T-cell (primary cell): ENCODE data around the gene ZSWIM7. TPM values are rescaled to one million over a fixed set of nuclear protein-coding genes. Genes with fewer than 3 reads are reported as not detected.

Experiments
- ATAC-seq, 4 experiments: fragments of 200-7000 bp in 3 of 4; fragments of 150-1000 bp in 1 of 4; cut with Tn5 transposase; replicated peaks in 1 of 4; 1 replicate in 3 of 4; 2 replicates in 1 of 4; pipeline ENCODE4 v1.10.0; 2021; ENCODE audit warnings: moderate library complexity in 3 of 4, mild to moderate bottlenecking in 2 of 4, moderate number of reproducible peaks in 1 of 4
- CTCF ChIA-PET, 2 donors: fragments of 300-600 bp; sonication (Branson Sonifier 250); formaldehyde crosslinking; loops; one replicate each; lab custom pipeline; 2022; ENCODE audit warnings: antibody characterized with exemption in 2 of 2; lab: Charles Lee
- POLR2A ChIA-PET, 2 donors: fragments of 300-600 bp; sonication (Branson Sonifier 250); formaldehyde crosslinking; loops; one replicate each; lab custom pipeline; 2022; ENCODE audit warnings: antibody characterized with exemption in 2 of 2; lab: Charles Lee
- DNase-seq, 35 experiments: peaks; one replicate each; pipeline versions ENCODE4 v3.0.0 to v3.0.0-alpha.2; 2013 to 2023
- H3K27ac ChIP-seq: one replicate; pipeline ENCODE4 v1.5.1; 2013; ENCODE audit warnings: low read length
- H3K27me3 ChIP-seq, 2 experiments: replicated peaks in 1 of 2; 1 replicate in 1 of 2; 2 replicates in 1 of 2; pipeline versions ENCODE4 v1.6.1 to v1.7.0; 2013; ENCODE audit warnings: low read length in 1 of 2, mixed read lengths in 1 of 2; ENCODE audit not compliant: control insufficient read depth in 2 of 2, insufficient read depth in 2 of 2; ENCODE audit errors: extremely low read depth in 1 of 2
- H3K36me3 ChIP-seq, 2 donors: 1 replicate in 1 of 2; 2 replicates in 1 of 2; pipeline versions ENCODE4 v1.6.1 to v1.7.0; 2013; ENCODE audit warnings: low read length in 1 of 2; ENCODE audit not compliant: control insufficient read depth in 2 of 2, insufficient read depth in 1 of 2; ENCODE audit errors: extremely low read depth in 1 of 2
- H3K4me1 ChIP-seq, 2 experiments: 1 replicate in 1 of 2; 2 replicates in 1 of 2; pipeline versions ENCODE4 v1.6.1 to v1.7.0; 2013; ENCODE audit warnings: low read length in 2 of 2, mixed read lengths in 1 of 2; ENCODE audit not compliant: insufficient read depth in 2 of 2, control insufficient read depth in 1 of 2; ENCODE audit errors: extremely low read depth in 1 of 2
- H3K4me3 ChIP-seq, 2 donors: 1 replicate in 1 of 2; 2 replicates in 1 of 2; pipeline versions ENCODE4 v1.5.1 to v1.7.0; 2013; ENCODE audit warnings: mild to moderate bottlenecking in 2 of 2, low read length in 1 of 2, moderate library complexity in 1 of 2; ENCODE audit not compliant: control insufficient read depth in 1 of 2; ENCODE audit errors: extremely low read depth in 1 of 2
- H3K9me3 ChIP-seq: 2 replicates; pipeline ENCODE4 v1.7.0; 2013
- H3K27ac Mint-ChIP-seq, 2 donors: one replicate each; pipeline ENCODE4 v1.8.0; 2020 to 2021; ENCODE audit warnings: mild to moderate bottlenecking in 2 of 2, mixed read lengths in 2 of 2
- H3K27me3 Mint-ChIP-seq, 2 donors: one replicate each; pipeline ENCODE4 v1.8.0; 2021 to 2022; ENCODE audit warnings: mixed read lengths in 2 of 2
- H3K36me3 Mint-ChIP-seq: one replicate; pipeline ENCODE4 v1.8.0; 2021; ENCODE audit warnings: mixed read lengths
- H3K4me1 Mint-ChIP-seq, 3 donors: one replicate each; pipeline ENCODE4 v1.8.0; 2020 to 2022; ENCODE audit warnings: mixed read lengths in 3 of 3, mild to moderate bottlenecking in 1 of 3
- H3K4me3 Mint-ChIP-seq, 3 donors: one replicate each; pipeline ENCODE4 v1.8.0; 2020 to 2022; ENCODE audit warnings: mild to moderate bottlenecking in 3 of 3, mixed read lengths in 3 of 3, moderate library complexity in 3 of 3
- H3K9me3 Mint-ChIP-seq, 3 donors: one replicate each; pipeline ENCODE4 v1.8.0; 2020 to 2022; ENCODE audit warnings: mixed read lengths in 3 of 3
- WGBS: methylation state at CpG from one replicate; pipeline ENCODE4 v1.1.5; 2013; ENCODE audit warnings: missing lambda C conversion rate; ENCODE audit not compliant: insufficient coverage; 5-methylcytosine and 5-hydroxymethylcytosine counted together
- total RNA-seq, 35 experiments: library from RNA in 6 of 35; stranded (reverse) in 6 of 35; fragments of 120-200 nt in 1 of 35; gene quantifications; one replicate each; pipeline versions ENCODE4 v1.2.1 to v1.2.4 and lab custom pipeline; 2013 to 2026

ZSWIM7 gene
- total RNA-seq, 5 donors from 2014 or later (not counting 1 experiment from before 2014, with no cell fraction given), result 18.1 to 28.7 (median 22.8) TPM

DNA sequence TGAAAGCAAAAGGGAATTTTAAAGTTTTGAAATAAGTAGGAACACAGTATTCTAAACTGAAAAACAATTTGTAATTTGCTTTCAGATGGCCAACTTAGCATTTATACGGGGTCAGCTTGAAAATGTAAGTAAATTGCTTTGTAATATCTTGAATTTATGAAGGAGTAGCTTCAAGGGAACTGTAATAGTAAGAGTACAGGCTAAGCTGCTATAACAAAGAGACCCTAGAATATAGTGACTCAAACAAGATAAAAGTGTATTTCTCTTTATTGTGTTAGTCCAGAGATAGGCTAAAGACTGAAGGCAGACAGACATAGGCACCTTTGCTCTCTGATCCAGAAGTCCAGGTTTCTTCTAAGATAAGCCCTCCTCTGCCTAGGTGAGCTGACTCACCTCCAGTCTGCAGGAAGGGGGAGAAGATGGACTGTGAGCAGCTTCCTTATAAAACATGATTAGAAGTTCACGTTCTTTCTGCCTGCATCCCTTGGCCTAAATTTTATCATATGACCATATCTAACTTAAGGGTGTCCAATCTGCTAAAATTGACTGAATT lies 3.3 kb upstream of the ZSWIM7 start:
- Mint-ChIP-seq H3K4me1 (peaks cover 33 to 44% (median 43%) of the 10 kb centered on the region in 3 donors), H3K27ac (no peak overlapping the region), H3K9me3 (no peaks in the 10 kb centered on the region), H3K36me3 (peaks cover 61% of the 10 kb centered on the region), H3K4me3 (peak overlapping the region in 1 of 3 donors; percentile 84), H3K27me3 (no peaks in the 10 kb centered on the region)
- Histone ChIP-seq H3K27ac (no peak overlapping the region), H3K4me1 (peaks cover 8 to 27% of the 10 kb centered on the region in 2 experiments), H3K27me3 (no peaks in the 10 kb centered on the region), H3K36me3 (peaks cover 9 to 55% of the 10 kb centered on the region in 2 donors), H3K9me3 (no peaks in the 10 kb centered on the region), H3K4me3 (no peak overlapping the region)
- ChIA-PET CTCF (no interaction called here), POLR2A (no interaction called here)
- WGBS, result no CpG with 5 or more reads among the region's 2 CpGs
- ATAC-seq, result no peak
- DNase-seq, result no peak

DNA sequence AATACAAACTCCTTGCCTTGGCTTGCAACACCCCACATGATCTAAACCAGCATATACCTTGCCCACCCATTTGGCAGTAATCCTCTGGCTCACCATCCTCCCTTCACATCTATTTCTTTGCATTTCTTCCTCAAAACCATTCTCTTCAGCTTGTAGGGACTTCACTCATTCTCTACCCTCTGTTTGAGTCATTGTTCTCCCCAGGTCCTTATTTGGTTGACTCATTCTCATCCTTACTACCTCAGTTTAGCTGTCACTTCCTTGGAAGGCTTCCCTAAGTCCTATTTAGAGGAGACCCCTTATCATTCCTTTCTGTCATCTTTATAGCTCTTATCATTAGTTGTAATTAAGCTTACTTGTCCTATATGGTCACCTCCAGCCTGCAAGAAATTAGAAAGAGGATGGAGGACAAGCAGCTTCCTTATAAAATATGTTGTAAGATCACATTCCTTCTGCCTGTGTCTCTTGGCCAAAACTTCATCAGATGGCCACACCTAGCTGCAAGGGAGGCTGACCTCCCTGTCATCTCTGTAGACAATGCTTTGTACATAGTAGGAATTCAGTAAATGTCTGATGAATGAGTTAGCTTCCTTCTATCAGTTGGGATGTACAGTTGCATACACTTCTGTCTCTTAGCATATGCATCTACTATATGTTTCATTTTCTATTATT lies 1.9 kb upstream of the ZSWIM7 start:
- Histone ChIP-seq H3K4me3 (no peak overlapping the region), H3K36me3 (peaks cover 9 to 48% of the 10 kb centered on the region in 2 donors), H3K9me3 (no peaks in the 10 kb centered on the region), H3K27ac (no peak overlapping the region), H3K4me1 (peaks cover 8 to 27% of the 10 kb centered on the region in 2 experiments), H3K27me3 (no peaks in the 10 kb centered on the region)
- no peak for DNase-seq
- peaks cover 53% of the 10 kb centered on the region for H3K36me3 Mint-ChIP-seq
- ChIA-PET POLR2A (interaction anchor here in 1 of 2 donors (0.6 to 0.7 kb wide), 2 partner anchors 187 to 389 kb away, joined by 3 to 7 read pairs; no protein-coding TSS in a partner anchor), CTCF (no interaction called here)
- H3K4me1 Mint-ChIP-seq, result peaks cover 33 to 46% (median 44%) of the 10 kb centered on the region in 3 donors
- no peaks in the 10 kb centered on the region for H3K9me3 Mint-ChIP-seq
- H3K27me3 Mint-ChIP-seq, result no peaks in the 10 kb centered on the region
- H3K27ac Mint-ChIP-seq, result peak overlapping the region; percentile 89 to 90
- peak overlapping the region; percentile 81 to 94 (median 84) for H3K4me3 Mint-ChIP-seq
- no peak for ATAC-seq

DNA sequence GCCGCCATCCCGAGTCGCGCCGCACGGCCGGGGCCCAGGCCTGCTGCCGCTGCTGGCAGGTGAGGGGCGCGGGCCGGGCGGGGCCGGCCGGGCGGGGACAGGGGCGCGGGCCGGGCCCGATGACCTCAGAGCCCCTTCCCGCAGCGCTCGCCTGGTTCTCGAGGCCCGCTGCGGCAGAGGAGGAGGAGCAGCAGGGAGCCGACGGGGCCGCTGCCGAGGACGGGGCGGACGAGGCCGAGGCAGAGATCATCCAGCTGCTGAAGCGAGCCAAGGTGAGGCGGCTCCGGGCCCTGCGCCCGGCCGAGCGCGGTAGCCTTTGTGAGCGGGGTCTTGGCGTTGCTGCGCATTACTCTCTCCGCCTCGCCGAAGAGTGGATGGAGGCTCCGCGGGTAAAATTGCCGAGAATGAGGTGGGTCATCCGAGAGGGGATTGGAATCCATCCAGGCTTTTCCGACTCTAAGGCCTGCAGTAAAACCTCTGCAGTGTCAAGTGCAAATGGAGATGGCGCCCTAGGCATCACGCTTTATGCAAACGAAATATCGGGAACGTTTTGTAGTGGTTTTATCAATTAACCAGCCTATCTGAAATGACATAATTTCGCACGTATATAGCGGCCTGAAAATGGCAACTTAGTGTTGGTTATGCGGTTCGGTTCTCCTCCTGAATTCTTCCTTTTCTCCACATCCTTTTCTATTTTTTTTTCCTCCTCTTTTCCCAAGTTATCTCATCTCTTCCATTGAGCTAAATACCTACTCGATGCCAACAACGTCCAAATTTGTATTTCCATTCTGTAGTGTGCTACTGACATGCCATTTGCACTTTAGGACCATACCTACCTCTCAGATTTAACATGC lies 697 bp upstream of the ZSWIM7 start:
- Mint-ChIP-seq H3K4me3 (peak overlapping the region; percentile 81 to 94 (median 84)), H3K27me3 (no peaks in the 10 kb centered on the region), H3K4me1 (peaks cover 32 to 43% (median 43%) of the 10 kb centered on the region in 3 donors), H3K27ac (peak overlapping the region; percentile 89 to 90), H3K36me3 (peaks cover 44% of the 10 kb centered on the region), H3K9me3 (no peaks in the 10 kb centered on the region)
- Histone ChIP-seq H3K9me3 (no peaks in the 10 kb centered on the region), H3K4me1 (peaks cover 8 to 27% of the 10 kb centered on the region in 2 experiments), H3K27ac (peak overlapping the region; percentile 80), H3K27me3 (no peaks in the 10 kb centered on the region), H3K36me3 (peaks cover 7 to 43% of the 10 kb centered on the region in 2 donors), H3K4me3 (peak overlapping the region; percentile 75 to 76)
- DNase-seq (peak in 17 of 35 experiments; percentile 1 to 61 (median 14)), ATAC-seq (peak in 3 of 4 experiments; percentile 36 to 43 (median 42))
- ChIA-PET POLR2A (no interaction called here), CTCF (interaction anchor here in 1 of 2 donors (1.6 kb wide), 1 partner anchor 9 kb away, joined by 7 read pairs; no protein-coding TSS in a partner anchor)
- under 1% methylated on average over 56 of the region's 64 CpGs for WGBS

DNA sequence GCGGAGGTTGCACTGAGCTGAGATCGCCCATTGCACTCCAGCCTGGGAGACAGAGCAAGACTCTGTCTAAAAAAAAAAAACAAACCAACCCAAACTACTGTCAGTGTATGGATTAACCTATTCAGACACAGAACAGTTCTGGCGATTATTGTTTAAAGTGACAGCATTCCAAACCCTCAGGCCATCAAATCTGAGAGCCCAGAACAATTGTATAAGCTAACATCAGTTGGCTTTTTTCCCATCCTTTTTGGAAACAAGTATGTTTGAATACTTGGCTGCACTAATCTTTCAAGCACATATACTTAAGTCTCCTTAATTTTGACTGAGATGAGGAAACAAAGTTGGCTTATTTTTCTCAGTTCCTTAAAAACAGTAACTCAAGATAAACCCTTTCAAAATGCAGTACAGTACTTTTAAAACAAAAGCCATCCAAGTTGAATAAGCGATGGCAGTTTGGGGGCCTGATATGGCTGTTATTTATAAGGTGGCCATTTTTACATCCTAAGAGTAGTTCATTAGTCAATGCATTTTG lies 1.4 kb downstream of the ZSWIM7 start:
- Mint-ChIP-seq H3K27ac (peak overlapping the region; percentile 96), H3K36me3 (peaks cover 34% of the 10 kb centered on the region), H3K4me1 (peaks cover 34 to 43% (median 41%) of the 10 kb centered on the region in 3 donors), H3K9me3 (no peaks in the 10 kb centered on the region), H3K27me3 (no peaks in the 10 kb centered on the region), H3K4me3 (peak overlapping the region in 2 of 3 donors; percentile 84 to 98)
- Histone ChIP-seq H3K27me3 (no peaks in the 10 kb centered on the region), H3K36me3 (peaks cover 0 to 22% of the 10 kb centered on the region in 2 donors), H3K27ac (no peak overlapping the region), H3K4me3 (no peak overlapping the region), H3K9me3 (no peaks in the 10 kb centered on the region), H3K4me1 (peaks cover 8 to 27% of the 10 kb centered on the region in 2 experiments)
- ChIA-PET CTCF (interaction anchor here (0.6 to 1.6 kb wide), 2 partner anchors 11 to 337 kb away, joined by 7 to 12 read pairs; no protein-coding TSS in a partner anchor), POLR2A (no interaction called here)
- ATAC-seq (no peak), DNase-seq (no peak)
- WGBS, result 92% methylated on average over 2 of the region's 4 CpGs

DNA sequence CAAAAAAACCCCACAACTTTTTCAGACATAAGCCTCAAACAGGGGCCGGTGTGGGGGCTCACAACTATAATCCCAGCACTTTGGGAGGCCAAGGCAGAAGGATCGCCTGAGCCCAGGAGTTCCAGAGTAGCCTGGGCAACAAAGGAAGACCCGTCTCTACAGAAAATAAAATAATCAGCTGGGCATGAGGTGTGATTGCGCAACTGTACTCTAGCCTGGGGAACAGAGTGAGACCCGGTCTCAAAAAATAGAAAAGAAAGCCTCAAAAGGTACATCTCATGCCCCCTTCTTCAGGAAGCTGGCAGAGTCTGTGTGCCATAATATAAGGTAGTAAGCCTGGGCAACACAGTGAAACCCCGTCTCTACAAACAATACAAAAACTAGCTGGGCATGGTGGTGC lies 3.2 kb downstream of the ZSWIM7 start:
- H3K27me3 ChIP-seq, result no peaks in the 10 kb centered on the region
- H3K27ac ChIP-seq, result no peak overlapping the region
- H3K9me3 ChIP-seq, result no peaks in the 10 kb centered on the region
- Mint-ChIP-seq H3K4me3 (no peak overlapping the region), H3K9me3 (no peaks in the 10 kb centered on the region), H3K27me3 (no peaks in the 10 kb centered on the region), H3K4me1 (peaks cover 21 to 28% (median 28%) of the 10 kb centered on the region in 3 donors), H3K36me3 (peaks cover 23% of the 10 kb centered on the region), H3K27ac (no peak overlapping the region)
- no peak for ATAC-seq
- DNase-seq, result no peak
- H3K4me1 ChIP-seq, result peaks cover 8 to 19% of the 10 kb centered on the region in 2 experiments
- H3K36me3 ChIP-seq, result peaks cover 0 to 15% of the 10 kb centered on the region in 2 donors
- H3K4me3 ChIP-seq, result no peak overlapping the region
- WGBS, result 100% methylated on average over 1 of the region's 6 CpGs
- POLR2A ChIA-PET, result interaction anchor here in 1 of 2 donors (0.5 kb wide), 1 partner anchor 28 kb away, joined by 3 read pairs; no protein-coding TSS in a partner anchor
- CTCF ChIA-PET, result interaction anchor here in 1 of 2 donors (0.6 kb wide), 1 partner anchor 250 kb away, joined by 4 read pairs; no protein-coding TSS in a partner anchor
